Measurements from ENCODE around the gene SLC7A8.
A peak's percentile ranks its signal among the peaks of the same experiment; 100 is the strongest.

The SLC7A8 gene

DNA sequence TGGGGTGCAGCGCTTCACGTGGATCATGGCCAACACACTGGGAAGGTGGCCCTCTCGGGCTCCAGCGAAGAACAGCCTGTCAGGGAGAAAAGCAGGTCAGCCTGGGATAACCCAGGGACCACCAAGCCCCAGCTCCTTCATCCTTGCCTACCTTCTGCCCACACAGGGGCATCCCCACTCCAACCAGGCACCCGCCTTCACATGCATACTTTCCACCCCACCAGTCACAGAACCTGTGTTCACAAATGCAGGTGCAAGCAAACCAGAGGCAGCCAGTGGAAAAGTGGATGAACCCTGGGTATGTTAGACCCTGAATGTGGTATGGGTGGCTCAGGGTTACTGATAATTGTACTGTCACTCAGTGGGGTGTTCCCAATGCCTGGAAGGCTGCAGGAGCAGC is 52.0 kb downstream of the SLC7A8 start:
- H4K20me1 ChIP-seq (ENCODE audit: insufficient read depth, low read length) = no peaks in the 10 kb centered on the region
- no peaks in the 10 kb centered on the region for H3K36me3 ChIP-seq (ENCODE audit: insufficient read depth, low read length)
- no peak for TF ChIP-seq EZH2 (IDR thresholded peaks at IDR 0.05; ENCODE audit: borderline replicate concordance, low read depth, low read length, severe bottlenecking)
- TF ChIP-seq, protein P1, sequence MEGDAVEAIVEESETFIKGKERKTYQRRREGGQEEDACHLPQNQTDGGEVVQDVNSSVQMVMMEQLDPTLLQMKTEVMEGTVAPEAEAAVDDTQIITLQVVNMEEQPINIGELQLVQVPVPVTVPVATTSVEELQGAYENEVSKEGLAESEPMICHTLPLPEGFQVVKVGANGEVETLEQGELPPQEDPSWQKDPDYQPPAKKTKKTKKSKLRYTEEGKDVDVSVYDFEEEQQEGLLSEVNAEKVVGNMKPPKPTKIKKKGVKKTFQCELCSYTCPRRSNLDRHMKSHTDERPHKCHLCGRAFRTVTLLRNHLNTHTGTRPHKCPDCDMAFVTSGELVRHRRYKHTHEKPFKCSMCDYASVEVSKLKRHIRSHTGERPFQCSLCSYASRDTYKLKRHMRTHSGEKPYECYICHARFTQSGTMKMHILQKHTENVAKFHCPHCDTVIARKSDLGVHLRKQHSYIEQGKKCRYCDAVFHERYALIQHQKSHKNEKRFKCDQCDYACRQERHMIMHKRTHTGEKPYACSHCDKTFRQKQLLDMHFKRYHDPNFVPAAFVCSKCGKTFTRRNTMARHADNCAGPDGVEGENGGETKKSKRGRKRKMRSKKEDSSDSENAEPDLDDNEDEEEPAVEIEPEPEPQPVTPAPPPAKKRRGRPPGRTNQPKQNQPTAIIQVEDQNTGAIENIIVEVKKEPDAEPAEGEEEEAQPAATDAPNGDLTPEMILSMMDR (IDR thresholded peaks at IDR 0.05; ENCODE audit: borderline replicate concordance, extremely low read depth, low read length, poor library complexity, severe bottlenecking) = no peak
- DNase-seq = no peak
- H3K79me2 ChIP-seq (ENCODE audit: insufficient read depth, low read length) = no peaks in the 10 kb centered on the region
- H3K27me3 ChIP-seq (ENCODE audit: insufficient read depth, low read length, poor library complexity) = peaks cover 25% of the 10 kb centered on the region
- H3K9ac ChIP-seq (ENCODE audit: low read depth, low read length) = no peak overlapping the region
- no peak overlapping the region for H3K4me3 ChIP-seq (ENCODE audit: low read depth in 1 of 2, low read length in 2 of 2)
- no peak overlapping the region for H3K4me2 ChIP-seq (ENCODE audit: insufficient read depth, low read length)
- H3K4me1 ChIP-seq (ENCODE audit: insufficient read depth, low read length) = no peaks in the 10 kb centered on the region
- no peak overlapping the region for H3K27ac ChIP-seq (ENCODE audit: low read length)
- no peak overlapping the region for H2AFZ ChIP-seq (ENCODE audit: low read depth, low read length)
- ATAC-seq (ENCODE audit: insufficient read depth, low read depth) = no peak
- H3K9me3 ChIP-seq (ENCODE audit: insufficient read depth, low read length, severe bottlenecking) = no peaks in the 10 kb centered on the region

DNA sequence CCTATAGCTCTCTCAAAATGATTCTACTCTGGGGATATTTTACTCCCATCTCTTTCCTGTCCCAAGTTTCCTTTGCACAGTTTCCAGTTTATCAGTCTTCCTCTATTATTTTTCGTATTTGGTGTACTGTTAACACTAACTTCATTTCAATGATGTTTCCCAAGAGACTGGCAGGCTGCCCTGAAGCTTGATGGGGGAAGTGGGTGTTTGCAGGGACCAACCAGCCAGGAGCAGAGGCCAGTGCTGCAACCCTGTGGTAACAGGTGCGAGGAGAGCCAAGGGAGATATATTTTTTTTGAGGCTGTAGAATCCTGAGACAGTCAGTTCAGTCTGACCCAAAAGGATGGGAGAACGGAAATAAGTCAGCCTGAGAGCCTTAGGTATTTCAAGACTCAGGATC is 52.6 kb downstream of the SLC7A8 start:
- Histone ChIP-seq H2AFZ (ENCODE audit: low read depth, low read length) (no peak overlapping the region), H3K27me3 (ENCODE audit: insufficient read depth, low read length, poor library complexity) (peaks cover 28% of the 10 kb centered on the region), H3K9me3 (ENCODE audit: insufficient read depth, low read length, severe bottlenecking) (no peaks in the 10 kb centered on the region), H4K20me1 (ENCODE audit: insufficient read depth, low read length) (no peaks in the 10 kb centered on the region), H3K27ac (ENCODE audit: low read length) (no peak overlapping the region), H3K79me2 (ENCODE audit: insufficient read depth, low read length) (no peaks in the 10 kb centered on the region), H3K4me1 (ENCODE audit: insufficient read depth, low read length) (no peaks in the 10 kb centered on the region), H3K4me2 (ENCODE audit: insufficient read depth, low read length) (no peak overlapping the region), H3K36me3 (ENCODE audit: insufficient read depth, low read length) (no peaks in the 10 kb centered on the region), H3K4me3 (ENCODE audit: low read depth in 1 of 2, low read length in 2 of 2) (no peak overlapping the region), H3K9ac (ENCODE audit: low read depth, low read length) (no peak overlapping the region)
- DNase-seq (no peak), ATAC-seq (ENCODE audit: insufficient read depth, low read depth) (0 out of 3 replicates have a peak, but pooled peaks have one; percentile 27)
- TF ChIP-seq, protein P1 (IDR thresholded peaks at IDR 0.05; ENCODE audit: borderline replicate concordance, extremely low read depth, low read length, poor library complexity, severe bottlenecking) = no peak
- no peak for TF ChIP-seq EZH2 (IDR thresholded peaks at IDR 0.05; ENCODE audit: borderline replicate concordance, low read depth, low read length, severe bottlenecking)

DNA sequence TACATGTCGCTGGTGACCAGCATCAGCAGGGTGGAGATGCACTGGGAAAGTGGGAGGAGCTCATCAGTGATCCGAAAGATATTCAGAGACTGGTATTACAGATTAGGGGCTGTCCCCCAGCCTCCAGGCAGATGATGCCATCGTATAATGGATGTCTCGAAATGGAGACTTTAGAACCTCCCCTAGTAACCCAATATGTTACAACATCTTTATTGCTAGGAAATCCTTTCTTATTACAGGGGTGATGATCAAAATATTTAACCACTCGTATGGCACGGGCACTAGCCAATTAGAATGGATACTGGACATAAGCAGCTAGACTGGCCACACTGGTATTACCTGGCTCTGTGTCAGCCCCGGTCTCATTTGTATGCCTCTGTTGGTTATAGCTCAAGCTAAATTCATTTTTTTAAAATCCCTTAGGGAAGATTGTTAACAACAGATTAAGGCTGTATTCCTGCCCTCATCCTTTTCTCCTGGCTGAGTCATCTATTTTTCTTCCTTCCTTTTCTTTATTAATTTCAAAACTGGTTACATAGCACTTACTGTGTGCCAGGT is 53.6 kb downstream of the SLC7A8 start:
- ATAC-seq (ENCODE audit: insufficient read depth, low read depth) (no peak), DNase-seq (no peak)
- no peaks in the 10 kb centered on the region for H3K9me3 ChIP-seq (ENCODE audit: insufficient read depth, low read length, severe bottlenecking)
- no peaks in the 10 kb centered on the region for H3K79me2 ChIP-seq (ENCODE audit: insufficient read depth, low read length)
- no peak overlapping the region for H3K4me3 ChIP-seq (ENCODE audit: low read depth in 1 of 2, low read length in 2 of 2)
- no peaks in the 10 kb centered on the region for H4K20me1 ChIP-seq (ENCODE audit: insufficient read depth, low read length)
- no peaks in the 10 kb centered on the region for H3K36me3 ChIP-seq (ENCODE audit: insufficient read depth, low read length)
- no peak overlapping the region for H3K27ac ChIP-seq (ENCODE audit: low read length)
- TF ChIP-seq, protein P1 (IDR thresholded peaks at IDR 0.05; ENCODE audit: borderline replicate concordance, extremely low read depth, low read length, poor library complexity, severe bottlenecking) = no peak
- TF ChIP-seq EZH2 (IDR thresholded peaks at IDR 0.05; ENCODE audit: borderline replicate concordance, low read depth, low read length, severe bottlenecking) = no peak
- no peak overlapping the region for H3K9ac ChIP-seq (ENCODE audit: low read depth, low read length)
- peaks cover 34% of the 10 kb centered on the region for H3K27me3 ChIP-seq (ENCODE audit: insufficient read depth, low read length, poor library complexity)
- no peak overlapping the region for H3K4me2 ChIP-seq (ENCODE audit: insufficient read depth, low read length)
- H3K4me1 ChIP-seq (ENCODE audit: insufficient read depth, low read length) = no peaks in the 10 kb centered on the region
- no peak overlapping the region for H2AFZ ChIP-seq (ENCODE audit: low read depth, low read length)

Measured in DND-41 (cell line).